Epithelial cell of proximal tubule (primary cell): ENCODE measurements around the gene SDCCAG8. TPM values are rescaled to one million over a fixed set of nuclear protein-coding genes. Genes with fewer than 3 reads are reported as not detected.

Experiments used
- DNase-seq: peaks from one replicate; pipeline ENCODE4 v3.0.0-alpha.2; 2011; ENCODE audit warnings: low read depth
- H3K4me3 ChIP-seq: 2 replicates; pipeline ENCODE4 v1.5.1; 2011; ENCODE audit warnings: low read depth, mild to moderate bottlenecking, low read length
- CTCF ChIP-seq: conservative IDR thresholded peaks from 2 replicates; pipeline ENCODE4 v1.5.1; 2012; ENCODE audit warnings: low read depth, mild to moderate bottlenecking, low read length
- total RNA-seq: library from RNA; depleted of rRNA; stranded (reverse); fragments of >200 nt; gene quantifications from 2 replicates; pipeline ENCODE4 v1.2.3, GENCODE V29; 2015

The SDCCAG8 gene
- total RNA-seq, 1 donor from 2014 or later, result 86.9 TPM

GRCh38 chr1:243293941-243294722 lies 38.3 kb downstream of the SDCCAG8 start:
- no peak overlapping the region for H3K4me3 ChIP-seq
- no peak for TF ChIP-seq CTCF
- peak; percentile 46 for DNase-seq

- peak; percentile 32 for DNase-seq
- TF ChIP-seq CTCF, result no peak
- no peak overlapping the region for H3K4me3 ChIP-seq
These were observed 38.9 kb downstream of the SDCCAG8 start for GRCh38 chr1:243294723-243295121.

- no peak for TF ChIP-seq CTCF
- no peak for DNase-seq
- no peak overlapping the region for H3K4me3 ChIP-seq
These were observed 43.2 kb downstream of the SDCCAG8 start for GRCh38 chr1:243299069-243299468.

- DNase-seq, result no peak
- no peak overlapping the region for H3K4me3 ChIP-seq
- no peak for TF ChIP-seq CTCF
These were observed 45.2 kb downstream of the SDCCAG8 start for GRCh38 chr1:243301059-243301458.

- DNase-seq, result no peak
- no peak overlapping the region for H3K4me3 ChIP-seq
- no peak for TF ChIP-seq CTCF
These were observed 56.0 kb downstream of the SDCCAG8 start for GRCh38 chr1:243311809-243312208.

GRCh38 chr1:243312952-243313634 lies 57.3 kb downstream of the SDCCAG8 start:
- TF ChIP-seq CTCF, result no peak
- no peak overlapping the region for H3K4me3 ChIP-seq
- peak; percentile 89 for DNase-seq
